Posterior cingulate gyrus (tissue), 11 donors: Measurements from ENCODE around the gene A3GALT2.

ENCODE experiments used
- DNase-seq, 10 donors: peaks; one replicate each; pipeline versions ENCODE4 v3.0.0 to v3.0.0-alpha.2; 2020 to 2021; ENCODE audit warnings: mixed read lengths in 3 of 10
- intact Hi-C: fragments of 100-400 bp; cut with DNase I; formaldehyde crosslinking; loops from one replicate; pipeline ENCODE4 v1.15.1; 2023

The A3GALT2 gene

DNA sequence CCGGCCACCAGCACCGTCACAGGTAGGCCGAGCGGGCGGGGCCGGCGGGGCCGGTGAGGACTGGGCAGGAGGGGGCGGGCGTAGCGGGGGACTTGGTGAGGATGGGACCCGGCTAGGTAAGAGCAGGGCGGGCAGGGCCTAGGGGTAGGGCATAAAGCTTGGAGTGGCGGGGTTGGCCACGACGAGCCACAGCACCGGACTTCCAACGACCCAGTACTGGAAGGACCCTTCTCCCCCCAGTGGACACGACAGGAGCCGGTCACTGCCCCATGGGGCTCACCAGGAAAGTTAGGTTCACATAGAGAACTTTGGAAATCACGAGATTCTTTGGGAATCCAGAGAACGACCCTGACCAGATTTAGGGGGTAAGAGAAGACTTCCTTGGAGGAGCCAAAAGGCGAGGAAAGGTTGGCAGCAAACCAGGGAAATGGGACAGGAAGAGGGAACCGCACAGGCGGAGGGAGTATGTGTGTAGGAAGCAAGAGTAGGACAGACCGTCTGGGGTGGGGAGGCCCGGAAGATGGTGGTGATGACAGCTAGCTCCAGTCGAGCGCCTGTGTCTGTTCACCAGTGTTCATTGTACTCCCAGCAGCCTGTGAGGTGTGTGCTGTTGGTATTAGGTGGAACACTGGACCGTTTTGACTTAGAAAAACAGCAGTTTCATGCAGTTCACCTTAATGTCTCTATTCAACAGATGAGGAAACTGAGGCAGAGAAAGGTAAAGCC, 44.2 kb downstream of the A3GALT2 start:
- DNase-seq = peak in 2 of 10 donors; percentile 12 to 43
- intact Hi-C loops = no loop called here

DNA sequence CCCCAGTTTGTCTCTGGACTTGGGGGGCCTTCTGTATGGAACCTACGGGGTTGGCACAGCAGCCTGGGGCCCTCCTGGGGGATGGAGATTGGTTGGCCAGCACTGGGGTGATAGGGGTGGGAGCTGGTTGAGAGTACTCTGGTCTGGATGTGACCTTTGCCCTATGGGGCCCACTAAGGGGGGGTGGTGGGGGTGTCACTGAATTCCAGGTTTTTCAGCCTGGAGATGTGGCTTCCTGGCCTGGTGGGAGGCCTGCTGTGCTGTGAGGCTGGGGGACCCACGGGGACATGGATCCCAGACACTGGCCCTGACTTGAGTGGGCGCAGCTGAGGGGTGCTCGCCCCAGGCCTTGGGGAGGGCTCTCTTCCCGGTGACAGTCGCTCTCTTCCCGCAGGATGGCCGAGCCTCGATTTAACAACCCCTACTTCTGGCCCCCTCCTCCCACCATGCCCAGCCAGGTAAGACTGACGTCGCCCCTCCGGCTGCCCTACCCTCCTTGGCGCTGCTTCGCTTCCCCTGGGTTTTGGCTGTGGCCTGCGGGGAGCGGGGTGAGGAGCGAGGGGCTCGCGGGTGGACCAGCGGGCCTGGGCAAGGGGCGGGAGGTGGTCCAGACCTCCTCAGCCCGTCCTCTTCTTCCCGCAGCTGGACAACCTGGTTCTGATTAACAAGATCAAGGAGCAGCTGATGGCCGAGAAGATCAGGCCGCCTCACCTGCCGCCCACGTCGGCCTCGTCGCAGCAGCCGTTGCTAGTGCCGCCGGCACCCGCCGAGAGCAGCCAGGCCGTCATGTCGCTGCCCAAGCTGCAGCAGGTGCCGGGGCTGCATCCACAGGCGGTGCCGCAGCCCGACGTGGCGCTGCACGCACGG, 45.0 kb downstream of the A3GALT2 start:
- intact Hi-C loops = no loop called here
- peak in 1 of 10 donors; percentile 73 for DNase-seq

DNA sequence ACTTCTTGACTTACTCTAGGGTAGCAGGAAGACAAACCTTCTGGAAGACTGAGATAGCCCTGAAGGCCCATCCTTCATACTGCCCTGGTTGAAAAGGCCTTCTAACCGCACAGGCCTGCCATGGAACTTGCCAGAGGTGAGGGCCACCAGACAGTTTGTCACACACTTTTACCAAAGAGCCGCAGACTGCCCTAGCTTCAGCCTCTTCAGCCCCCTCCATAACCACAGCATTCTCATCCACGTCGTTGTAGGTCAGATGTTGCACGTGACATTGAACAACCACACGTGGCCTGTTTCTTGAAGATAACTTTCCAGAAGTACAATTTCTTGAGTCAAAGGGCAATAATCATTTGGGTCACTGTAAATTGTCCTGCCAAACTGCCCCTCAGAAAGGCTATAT, 45.7 kb downstream of the A3GALT2 start:
- DNase-seq = peak in 1 of 10 donors; percentile 22
- intact Hi-C loops = no loop called here

DNA sequence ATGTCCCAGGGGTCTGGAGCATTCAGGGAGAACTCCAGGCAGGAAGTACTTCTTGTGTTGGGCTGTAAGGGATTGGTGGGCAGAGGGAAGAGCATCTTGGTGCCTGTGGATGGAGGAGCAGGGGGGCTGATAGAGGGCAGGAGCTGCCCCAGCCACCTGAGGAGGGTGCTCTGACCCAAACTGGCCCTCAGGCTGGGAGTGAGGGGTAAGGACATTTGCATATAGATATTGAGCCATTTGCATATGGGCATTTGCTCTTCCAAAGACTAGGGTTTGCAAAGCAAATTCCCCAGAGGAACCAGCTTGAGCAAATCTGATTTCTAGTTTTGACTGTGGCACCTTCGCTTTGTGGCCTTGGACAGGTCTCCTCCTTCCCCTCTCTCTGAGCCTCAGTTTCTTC, 46.5 kb downstream of the A3GALT2 start:
- peak in 1 of 10 donors; percentile 33 for DNase-seq
- intact Hi-C loops = no loop called here

DNA sequence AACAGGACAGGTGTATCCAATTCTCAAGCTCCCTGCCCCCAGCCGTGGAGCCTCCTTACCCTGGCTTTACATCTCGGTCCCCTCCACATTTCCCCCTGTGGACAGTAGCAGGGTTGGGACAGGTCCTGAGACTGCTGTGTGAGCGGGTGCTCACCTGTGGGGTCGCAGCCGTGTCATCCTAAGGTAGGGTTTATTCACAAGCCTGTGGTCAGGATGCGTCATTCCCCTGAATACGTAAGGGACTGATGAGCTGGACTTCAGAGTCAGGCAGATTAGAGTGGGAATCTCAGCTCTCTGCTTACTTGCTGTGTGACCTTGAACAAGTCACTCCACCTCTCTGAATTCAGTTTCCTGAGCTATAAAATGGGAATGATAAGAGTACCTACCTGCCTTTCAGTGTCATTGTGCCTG, 46.9 kb downstream of the A3GALT2 start:
- intact Hi-C loops = no loop called here

DNA sequence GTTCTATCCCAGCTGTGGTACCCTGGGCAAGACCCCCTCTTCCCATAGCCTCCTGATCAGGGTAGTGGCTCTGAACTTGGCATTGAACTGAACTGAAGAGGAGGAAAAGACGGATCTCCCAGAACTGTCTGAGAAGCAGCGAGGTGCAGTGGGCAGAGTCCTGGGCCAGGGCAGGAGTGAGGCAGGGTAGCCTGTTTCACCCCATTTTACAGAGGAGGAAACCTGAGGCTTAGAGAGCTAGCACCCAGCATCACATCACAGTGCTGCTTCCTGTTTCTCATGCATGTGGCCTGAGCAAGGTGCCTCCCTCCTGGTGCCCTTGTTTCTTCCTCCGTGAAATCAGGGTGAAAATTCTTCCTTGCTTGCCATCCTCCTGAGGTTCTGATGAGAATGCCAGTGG, 47.5 kb downstream of the A3GALT2 start:
- intact Hi-C loops = no loop called here
- no peak for DNase-seq

More for the DNA sequence above, 46.9 kb downstream of the A3GALT2 start:
- DNase-seq = peak in 1 of 10 donors; percentile 10

DNA sequence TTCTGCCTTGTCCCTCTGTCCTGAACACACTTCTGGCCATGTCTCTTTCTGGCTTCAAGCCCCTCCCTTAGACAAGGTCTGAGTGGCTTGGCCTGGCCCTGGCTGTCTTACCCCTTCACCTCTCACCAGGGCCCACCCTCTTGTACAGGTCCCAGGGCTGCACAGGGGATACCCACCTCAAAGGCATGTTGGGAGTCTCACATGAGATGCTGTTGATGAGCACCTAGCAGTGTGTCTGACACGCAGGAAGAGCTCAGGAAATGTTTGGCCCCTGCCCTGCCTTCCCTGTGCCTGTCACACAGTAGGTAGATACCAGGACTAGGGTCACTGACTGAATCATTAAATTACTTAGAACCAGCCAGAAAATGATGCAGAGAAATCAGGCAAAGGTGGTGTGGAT, 48.0 kb downstream of the A3GALT2 start:
- peak in 1 of 10 donors; percentile 49 for DNase-seq
- intact Hi-C loops = no loop called here

DNA sequence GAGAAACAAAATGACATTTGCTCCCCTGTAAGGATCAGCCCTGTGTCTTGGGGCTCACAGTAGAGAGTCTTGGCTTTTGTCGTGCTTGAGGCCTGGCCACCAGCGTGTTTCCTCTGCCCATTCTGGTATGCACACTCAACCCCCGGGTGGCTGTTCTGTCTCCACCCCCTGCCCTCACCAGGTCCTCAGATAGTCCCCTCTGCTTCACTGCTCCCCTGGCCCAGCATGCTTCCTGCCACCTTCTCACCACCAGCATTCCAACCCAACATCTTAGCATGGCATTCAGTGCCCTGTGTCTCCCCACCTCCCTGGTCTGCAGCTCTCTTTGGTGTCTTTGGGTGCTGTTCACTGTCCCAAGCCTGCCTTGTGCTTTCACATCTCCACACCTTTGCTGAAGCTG, 48.4 kb downstream of the A3GALT2 start:
- intact Hi-C loops = no loop called here
- peak in 1 of 10 donors; percentile 45 for DNase-seq

DNA sequence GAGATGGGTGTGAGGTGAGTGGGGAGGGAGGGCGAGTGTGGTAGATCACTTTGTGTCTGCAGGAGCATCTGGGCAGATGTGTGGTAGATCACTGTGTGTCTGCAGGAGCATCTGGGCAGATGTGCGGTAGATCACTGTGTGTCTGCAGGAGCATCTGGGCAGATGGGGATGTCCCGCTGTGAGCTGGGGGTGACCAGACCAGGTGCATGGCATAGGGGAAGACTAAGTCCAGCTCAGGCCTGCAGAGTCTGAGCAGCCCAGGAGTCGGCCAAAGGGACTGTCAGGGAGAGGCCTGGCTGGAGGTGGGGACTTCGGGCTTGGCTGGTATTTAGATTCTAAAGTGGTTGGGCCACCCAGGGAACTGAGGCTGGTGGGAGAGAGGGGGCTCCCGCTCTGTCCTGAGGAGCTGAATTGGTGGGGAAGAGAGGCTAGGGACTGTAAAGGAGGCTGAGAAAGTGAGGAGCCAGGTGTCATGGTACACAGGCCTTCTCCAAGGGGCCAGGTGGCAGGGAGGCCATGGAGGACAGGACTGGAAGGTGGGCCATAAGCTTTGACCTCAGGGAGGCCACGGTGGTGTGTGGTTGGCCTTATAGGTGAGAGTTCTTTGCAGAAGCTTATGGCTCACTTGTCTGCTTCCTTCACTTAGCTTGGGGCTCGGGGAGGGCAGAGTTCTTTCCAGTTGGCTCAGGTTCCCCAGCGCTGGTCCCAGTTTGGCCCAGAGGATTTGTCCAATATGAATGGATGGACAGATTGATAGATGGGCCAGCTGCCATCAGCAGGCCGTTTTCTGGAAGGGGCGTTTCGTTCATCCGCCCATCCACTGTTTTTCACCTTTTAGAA, 49.0 kb downstream of the A3GALT2 start:
- intact Hi-C loops = no loop called here
- peak in 1 of 10 donors; percentile 47 for DNase-seq

DNA sequence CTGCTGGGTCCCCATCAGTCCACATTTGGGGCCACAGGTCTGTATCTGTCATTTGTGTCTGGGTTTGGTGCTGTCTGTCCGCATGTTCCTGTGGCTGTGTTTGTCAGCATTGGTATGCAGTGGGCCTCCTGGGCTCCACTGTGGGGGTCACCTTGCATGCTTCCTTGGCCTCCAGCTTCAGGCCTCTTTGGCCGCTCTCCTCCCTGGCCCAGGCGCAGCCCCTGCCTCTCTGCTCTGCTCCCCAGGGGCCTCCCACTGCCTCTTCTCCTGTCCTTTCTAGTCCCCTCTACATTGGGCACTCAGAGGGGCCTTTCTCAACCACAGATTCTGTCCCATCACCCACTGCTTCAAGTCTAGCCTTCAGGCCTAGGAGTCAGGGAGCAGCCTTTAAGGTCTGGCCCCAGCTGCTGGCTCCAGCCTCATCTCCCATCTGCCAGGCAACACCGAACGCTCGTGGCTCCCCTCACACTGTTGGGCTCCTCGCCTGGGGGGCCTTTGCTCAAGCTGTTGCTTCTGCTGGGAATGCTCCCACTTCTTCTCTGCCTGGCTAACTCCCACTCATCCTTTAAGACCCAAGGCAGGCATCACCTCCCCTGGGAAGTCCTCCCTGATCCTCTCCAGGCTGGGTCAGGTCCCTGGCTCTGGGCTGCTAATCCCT, 50.0 kb downstream of the A3GALT2 start:
- intact Hi-C loops = no loop called here

DNA sequence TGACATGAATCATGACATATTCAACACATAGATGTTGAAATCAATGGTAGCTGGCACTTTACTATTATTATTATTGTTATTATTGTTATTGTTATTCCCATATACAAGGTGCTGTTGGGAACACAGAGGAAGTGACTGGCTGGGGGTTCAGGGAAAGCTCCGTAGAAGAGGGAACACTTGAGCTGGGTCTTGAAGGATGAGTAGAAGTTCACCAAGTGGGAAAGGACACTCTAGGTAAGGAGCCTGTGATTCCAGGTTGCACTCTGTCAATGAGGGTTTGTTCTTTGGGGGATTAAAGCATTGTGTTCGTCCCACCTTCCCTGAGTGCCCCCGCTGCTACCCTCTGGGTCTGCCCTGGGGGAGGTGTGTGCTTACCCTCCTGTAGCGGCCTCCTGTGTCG, 50.5 kb downstream of the A3GALT2 start:
- intact Hi-C loops = no loop called here
- no peak for DNase-seq

More for the DNA sequence above, 50.0 kb downstream of the A3GALT2 start:
- peak in 1 of 10 donors; percentile 69 for DNase-seq

DNA sequence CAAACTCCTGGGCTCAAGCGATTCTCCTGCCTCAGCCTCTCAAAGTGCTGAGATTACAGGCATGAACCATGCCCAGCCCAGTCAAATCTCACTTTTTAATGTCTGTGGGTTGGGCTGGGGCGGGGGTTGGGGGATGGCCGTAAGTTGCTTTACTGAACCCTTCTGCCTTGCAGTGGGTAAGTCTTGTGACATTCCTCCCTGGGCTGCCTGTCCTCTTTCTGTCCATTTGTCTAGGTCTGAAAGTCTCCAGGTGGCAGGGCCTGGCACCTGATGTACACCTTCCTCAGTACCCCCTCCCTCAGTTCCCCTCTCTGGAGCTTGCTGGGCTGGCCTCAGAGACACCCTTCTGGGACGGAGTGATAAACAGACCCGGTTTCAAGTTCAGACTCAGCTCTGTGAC, 51.3 kb downstream of the A3GALT2 start:
- intact Hi-C loops = no loop called here
- DNase-seq = peak in 1 of 10 donors; percentile 26

DNA sequence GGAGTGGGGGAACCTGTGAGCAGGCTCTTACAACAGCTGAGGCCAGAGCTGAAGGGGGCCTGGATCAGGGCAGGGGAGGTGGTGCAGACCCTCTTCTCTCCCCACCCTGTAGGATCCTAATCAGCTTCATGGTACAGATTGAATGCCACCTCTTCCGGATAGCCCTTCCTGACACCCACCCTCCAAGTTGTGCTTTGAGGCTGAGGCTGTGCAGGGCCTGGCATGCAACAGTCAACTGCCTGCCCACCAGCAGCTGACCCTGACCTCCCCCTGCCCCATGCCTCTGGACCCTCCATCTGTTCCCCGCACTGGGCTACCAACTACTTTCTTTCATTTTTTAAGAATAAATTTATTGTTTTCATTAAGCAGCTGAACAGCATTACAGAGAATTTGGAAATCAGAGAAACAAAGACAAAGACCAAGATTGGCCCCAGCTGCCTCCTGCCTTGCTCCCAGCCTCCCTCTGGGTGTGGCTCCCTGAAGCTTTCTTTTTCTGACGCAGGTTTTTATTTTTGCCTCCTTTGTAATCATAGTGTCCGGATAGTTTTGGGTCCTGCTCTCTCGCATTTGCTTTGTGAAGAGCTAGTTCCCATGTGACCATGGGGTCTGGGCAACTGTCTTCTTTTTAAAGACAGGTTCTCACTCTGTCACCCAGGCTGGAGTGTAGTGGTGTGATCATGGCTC, 51.8 kb downstream of the A3GALT2 start:
- DNase-seq = peak in 1 of 10 donors; percentile 62
- intact Hi-C loops = no loop called here

DNA sequence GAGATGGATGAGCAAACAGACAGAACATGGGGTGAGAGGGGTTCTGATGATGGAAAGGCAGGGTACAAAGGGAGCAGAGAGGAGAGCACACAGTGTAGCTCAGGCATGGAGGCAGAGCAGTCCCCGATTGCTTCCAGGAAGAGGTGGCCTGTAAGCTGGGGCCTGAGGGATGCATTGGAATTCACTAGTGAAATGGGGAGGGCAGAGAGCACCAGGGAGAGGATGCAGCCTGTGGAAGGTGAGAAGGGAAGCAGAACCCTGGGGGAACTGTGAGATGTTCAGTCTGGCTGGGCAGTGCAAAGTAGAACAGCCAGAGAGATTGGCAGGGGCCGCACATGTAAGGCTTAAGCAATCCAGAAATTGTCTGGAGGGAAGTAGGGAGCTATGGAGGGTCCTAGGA, 52.4 kb downstream of the A3GALT2 start:
- peak in 1 of 10 donors; percentile 5 for DNase-seq
- intact Hi-C loops = no loop called here

DNA sequence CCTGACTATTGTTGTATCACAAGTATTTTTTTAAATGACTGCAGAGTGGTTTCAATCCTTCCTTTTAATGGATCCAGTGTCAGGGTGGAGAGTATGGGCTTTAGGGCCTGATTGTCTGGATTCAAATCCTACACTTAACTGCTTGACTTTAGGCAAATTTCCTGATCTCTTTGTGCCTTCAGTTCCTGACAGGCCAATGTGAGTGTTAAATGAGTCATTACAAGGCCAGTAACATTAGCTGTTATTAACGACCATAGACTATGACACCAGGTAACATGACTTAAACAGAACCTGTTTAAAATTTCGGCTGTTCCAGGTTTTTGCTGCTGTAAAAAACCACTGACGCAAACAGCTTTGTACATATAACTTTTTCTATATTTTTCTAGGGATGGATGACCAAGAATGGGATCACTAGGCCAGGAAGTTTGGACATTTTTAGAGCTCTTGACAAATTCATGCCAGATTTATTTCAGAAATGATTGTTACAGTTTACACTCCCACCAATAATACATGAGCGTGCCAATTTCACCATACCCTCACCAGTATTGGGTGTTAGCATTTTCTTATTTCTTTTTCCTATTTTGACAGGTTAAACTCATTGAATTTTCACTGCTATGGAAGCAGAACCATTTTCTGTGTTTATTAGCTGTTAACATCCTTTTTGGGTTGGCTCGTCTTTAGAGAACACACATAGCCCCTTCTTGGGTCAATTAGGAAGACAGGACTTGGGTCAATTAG, 53.3 kb downstream of the A3GALT2 start:
- DNase-seq = no peak
- intact Hi-C loops = no loop called here

DNA sequence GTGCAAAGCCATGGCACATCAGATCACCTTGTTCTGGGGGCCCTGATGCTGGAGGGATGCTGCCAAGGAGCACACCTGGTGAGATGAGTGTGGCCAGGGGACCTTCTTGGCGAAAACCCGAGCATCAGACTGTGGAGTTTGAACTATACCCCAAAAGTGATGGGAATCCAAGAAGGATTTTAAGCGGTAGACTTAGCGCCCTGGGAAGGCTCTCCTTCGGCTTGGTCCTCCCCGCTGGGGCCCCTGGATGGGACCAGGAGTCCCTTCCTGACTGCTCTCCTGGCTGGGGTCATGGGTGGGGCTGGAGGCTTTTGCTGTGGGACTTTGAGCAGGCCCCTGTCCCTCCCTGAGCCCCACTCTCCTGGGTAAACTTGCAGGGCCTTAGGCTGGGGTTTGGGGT, 54.1 kb downstream of the A3GALT2 start:
- intact Hi-C loops = no loop called here
- peak in 1 of 10 donors; percentile 56 for DNase-seq

DNA sequence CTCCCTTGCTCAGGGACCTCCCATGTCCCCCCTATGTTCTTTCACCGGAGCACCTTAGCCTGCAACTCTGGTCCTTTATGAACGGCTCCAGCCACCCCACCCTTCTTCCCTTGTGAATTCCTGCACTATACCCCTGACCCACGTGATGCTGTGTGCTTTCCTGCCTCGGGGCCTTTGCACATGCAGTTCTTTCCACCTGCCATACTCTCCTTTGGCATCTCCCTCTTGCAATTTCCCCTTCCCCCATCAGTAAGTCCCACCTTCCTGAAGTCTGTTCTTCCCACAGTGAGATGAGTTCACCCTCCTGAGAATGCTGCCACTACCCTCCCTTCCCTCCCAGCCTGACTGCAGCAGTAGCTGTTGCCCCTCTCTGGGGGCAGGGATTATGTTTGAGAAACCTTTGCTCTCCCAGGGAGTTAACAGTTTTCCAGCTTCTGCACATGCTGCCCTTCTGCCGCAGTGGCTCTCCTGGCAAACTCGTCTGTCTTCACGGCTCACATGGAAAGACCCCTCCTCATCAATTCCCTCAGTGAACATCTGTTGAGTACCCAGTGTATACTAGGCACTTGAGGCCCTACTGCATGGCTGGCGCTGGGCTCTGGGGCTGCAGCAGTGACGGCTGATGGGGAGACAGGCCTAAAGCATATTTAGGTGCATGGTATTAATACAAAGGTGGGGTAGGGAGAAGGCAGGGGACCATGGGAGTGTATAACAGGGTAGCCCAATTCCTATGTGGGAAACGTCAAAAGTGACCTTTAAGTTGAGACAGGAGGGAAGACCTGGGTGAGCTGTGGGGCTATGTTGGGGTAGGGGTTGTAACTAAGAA, 54.9 kb downstream of the A3GALT2 start:
- intact Hi-C loops = no loop called here
- peak in 1 of 10 donors; percentile 59 for DNase-seq

DNA sequence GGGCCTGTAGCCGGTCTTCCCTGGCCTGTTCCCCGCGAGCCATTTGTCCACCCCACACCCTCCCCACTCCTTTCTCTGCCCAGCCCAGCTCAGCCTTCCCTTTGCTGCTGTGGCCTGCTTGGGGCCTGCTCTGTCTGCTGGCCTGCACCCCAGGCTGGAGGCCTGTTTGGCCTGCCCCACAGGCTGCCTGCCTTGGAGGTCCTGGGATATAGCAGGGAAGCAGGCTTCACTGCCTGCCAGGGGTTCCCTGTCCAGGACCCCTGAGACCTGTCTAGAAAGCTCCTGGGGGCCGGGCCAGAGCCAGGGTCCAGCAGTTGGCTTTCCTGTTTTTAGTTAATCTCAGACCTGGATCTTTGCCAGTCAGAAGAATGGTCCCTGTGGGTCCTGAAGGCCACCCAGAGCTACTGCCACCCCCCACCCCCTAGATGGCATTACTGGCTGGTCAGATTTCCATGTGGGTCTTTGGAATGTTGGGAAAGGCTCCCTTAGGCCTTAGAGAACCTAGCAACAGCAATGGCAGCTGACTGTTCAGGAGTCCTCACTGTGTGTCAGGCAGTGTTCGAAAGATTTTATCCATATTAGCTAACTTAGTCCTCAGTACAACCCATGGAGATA, 56.9 kb downstream of the A3GALT2 start:
- peak in 1 of 10 donors; percentile 77 for DNase-seq
- intact Hi-C loops = no loop called here
